PC-9 (cell line): ENCODE results near the gene ADGRL1.

ENCODE experiments used
- CTCF ChIP-seq: fragments of 200-600 bp; sonication (generic); conservative IDR thresholded peaks from 2 replicates; pipeline ENCODE4 v1.6.1; 2017; ENCODE audit warnings: mixed run types, antibody characterized with exemption, mild to moderate bottlenecking, moderate library complexity
- EZH2 ChIP-seq: fragments of 200-600 bp; sonication (generic); IDR thresholded peaks from 2 replicates; pipeline ENCODE4 v1.8.0; 2017; ENCODE audit warnings: antibody characterized with exemption, low read depth

- no peak for TF ChIP-seq CTCF
- no peak for TF ChIP-seq EZH2
These were observed 94.5 kb downstream of the ADGRL1 start for GRCh38 chr19:14111486-14111885.
